Activated CD4-positive, alpha-beta memory T cell treated with anti-CD3 and anti-CD28 coated beads, Interleukin-2, amount 10 ng/mL, durations not matched to agents 7 days and 5 days (primary cell): ENCODE results near the gene KRTAP10-7. TPM values are rescaled to one million over a fixed set of nuclear protein-coding genes. Genes with fewer than 3 reads are reported as not detected.
"Not testable (repeated sequence)": the region's sequence is repeated elsewhere in the genome, so short reads cannot be mapped to it uniquely, and the experiment has no call there.

ENCODE experiments used
- CTCF ChIA-PET: fragments of 350-600 bp; sonication (Branson Sonifier 250); formaldehyde crosslinking; loops from one replicate; lab custom pipeline; 2021; ENCODE audit warnings: antibody characterized with exemption, inconsistent platforms; lab: Charles Lee
- POLR2A ChIA-PET: fragments of 350-600 bp; sonication (Branson Sonifier 250); formaldehyde crosslinking; loops from one replicate; lab custom pipeline; 2021; ENCODE audit warnings: antibody characterized with exemption; lab: Charles Lee
- DNase-seq: peaks from one replicate; pipeline ENCODE4 v3.0.0-alpha.2; 2020
- H3K27ac Mint-ChIP-seq: one replicate; pipeline ENCODE4 v1.8.0; 2021; ENCODE audit warnings: mild to moderate bottlenecking, mixed read lengths
- H3K27me3 Mint-ChIP-seq: one replicate; pipeline ENCODE4 v1.8.0; 2021; ENCODE audit warnings: mixed read lengths
- H3K36me3 Mint-ChIP-seq: one replicate; pipeline ENCODE4 v1.8.0; 2021; ENCODE audit warnings: low read depth, mixed read lengths
- H3K4me1 Mint-ChIP-seq: one replicate; pipeline ENCODE4 v1.8.0; 2021; ENCODE audit warnings: mixed read lengths
- H3K4me3 Mint-ChIP-seq: one replicate; pipeline ENCODE4 v1.8.0; 2021; ENCODE audit warnings: mild to moderate bottlenecking, mixed read lengths
- H3K9me3 Mint-ChIP-seq: one replicate; pipeline ENCODE4 v1.8.0; 2021; ENCODE audit warnings: mixed read lengths
- total RNA-seq, 2 experiments: library from RNA; stranded (reverse); gene quantifications; one replicate each; pipeline ENCODE4 v1.2.3, GENCODE V29; 2021

KRTAP10-7 gene
- total RNA-seq, 2 experiments from 2014 or later, result not detected

GRCh38 chr21:44599264-44600029, 950 bp upstream of the KRTAP10-7 start:
- no peak for DNase-seq
- Mint-ChIP-seq H3K4me3 (no peak overlapping the region), H3K9me3 (no peaks in the 10 kb centered on the region), H3K36me3 (no peaks in the 10 kb centered on the region), H3K27me3 (peaks cover 15% of the 10 kb centered on the region), H3K27ac (no peak overlapping the region), H3K4me1 (no peaks in the 10 kb centered on the region)
- ChIA-PET POLR2A (no interaction called here), CTCF (no interaction called here)

GRCh38 chr21:44601091-44601490, 694 bp downstream of the KRTAP10-7 start:
- H3K4me1 Mint-ChIP-seq, H3K27ac Mint-ChIP-seq, H3K36me3 Mint-ChIP-seq, H3K4me3 Mint-ChIP-seq, H3K9me3 Mint-ChIP-seq, DNase-seq, CTCF ChIA-PET, POLR2A ChIA-PET: not testable (repeated sequence)
- H3K27me3 Mint-ChIP-seq, result peaks cover 27% of the 10 kb centered on the region

GRCh38 chr21:44601596-44602462, 1.4 kb downstream of the KRTAP10-7 start:
- H3K27ac Mint-ChIP-seq, result no peak overlapping the region
- CTCF ChIA-PET, result no interaction called here

GRCh38 chr21:44602463-44602850, 2.1 kb downstream of the KRTAP10-7 start:
- no peak overlapping the region for H3K4me3 Mint-ChIP-seq
- no peak overlapping the region for H3K27ac Mint-ChIP-seq
- H3K9me3 Mint-ChIP-seq, result peaks cover 4% of the 10 kb centered on the region
- DNase-seq, result no peak
- peaks cover 31% of the 10 kb centered on the region for H3K27me3 Mint-ChIP-seq
- no peaks in the 10 kb centered on the region for H3K4me1 Mint-ChIP-seq
- ChIA-PET CTCF (no interaction called here), POLR2A (no interaction called here)
- H3K36me3 Mint-ChIP-seq, result no peaks in the 10 kb centered on the region

More at GRCh38 chr21:44601596-44602462, 1.4 kb downstream of the KRTAP10-7 start:
- H3K36me3 Mint-ChIP-seq, result no peaks in the 10 kb centered on the region
- peaks cover 4% of the 10 kb centered on the region for H3K9me3 Mint-ChIP-seq
- no peak for DNase-seq
- no peak overlapping the region for H3K4me3 Mint-ChIP-seq
- H3K4me1 Mint-ChIP-seq, result no peaks in the 10 kb centered on the region
- POLR2A ChIA-PET, result no interaction called here
- H3K27me3 Mint-ChIP-seq, result peaks cover 31% of the 10 kb centered on the region

GRCh38 chr21:44603109-44603875, 2.9 kb downstream of the KRTAP10-7 start:
- no peak for DNase-seq
- ChIA-PET POLR2A (no interaction called here), CTCF (no interaction called here)
- H3K9me3 Mint-ChIP-seq, result peaks cover 4% of the 10 kb centered on the region
- H3K27me3 Mint-ChIP-seq, result peaks cover 24% of the 10 kb centered on the region
- H3K27ac Mint-ChIP-seq, result no peak overlapping the region
- H3K36me3 Mint-ChIP-seq, result no peaks in the 10 kb centered on the region
- H3K4me1 Mint-ChIP-seq, result no peaks in the 10 kb centered on the region
- H3K4me3 Mint-ChIP-seq, result no peak overlapping the region

- H3K27ac Mint-ChIP-seq, result no peak overlapping the region
- no peaks in the 10 kb centered on the region for H3K4me1 Mint-ChIP-seq
- H3K4me3 Mint-ChIP-seq, result no peak overlapping the region
- POLR2A ChIA-PET, result no interaction called here
- peaks cover 1% of the 10 kb centered on the region for H3K36me3 Mint-ChIP-seq
- H3K9me3 Mint-ChIP-seq, result peaks cover 6% of the 10 kb centered on the region
- CTCF ChIA-PET, result no interaction called here
- no peak for DNase-seq
- peaks cover 22% of the 10 kb centered on the region for H3K27me3 Mint-ChIP-seq
These were observed 3.5 kb downstream of the KRTAP10-7 start for GRCh38 chr21:44603911-44604310.

GRCh38 chr21:44606495-44606894, 6.1 kb downstream of the KRTAP10-7 start:
- CTCF ChIA-PET, result no interaction called here
- DNase-seq, result no peak
- H3K27ac Mint-ChIP-seq, result no peak overlapping the region
- no peak overlapping the region for H3K4me3 Mint-ChIP-seq
- H3K36me3 Mint-ChIP-seq, result peaks cover 10% of the 10 kb centered on the region
- POLR2A ChIA-PET, result no interaction called here
- H3K4me1 Mint-ChIP-seq, result no peaks in the 10 kb centered on the region
- H3K9me3 Mint-ChIP-seq, result peaks cover 28% of the 10 kb centered on the region
- peaks cover 29% of the 10 kb centered on the region for H3K27me3 Mint-ChIP-seq

- Mint-ChIP-seq H3K36me3 (peaks cover 10% of the 10 kb centered on the region), H3K9me3 (peaks cover 36% of the 10 kb centered on the region), H3K27me3 (peaks cover 29% of the 10 kb centered on the region), H3K4me3 (no peak overlapping the region), H3K4me1 (no peaks in the 10 kb centered on the region), H3K27ac (no peak overlapping the region)
- ChIA-PET POLR2A (interaction anchor here (1.8 kb wide), 1 partner anchor 10 kb away, joined by 4 read pairs; no protein-coding TSS in a partner anchor), CTCF (no interaction called here)
- no peak for DNase-seq
These were observed 8.8 kb downstream of the KRTAP10-7 start for GRCh38 chr21:44609193-44609592.

GRCh38 chr21:44610157-44610843, 9.9 kb downstream of the KRTAP10-7 start:
- H3K9me3 Mint-ChIP-seq, result peaks cover 36% of the 10 kb centered on the region
- POLR2A ChIA-PET, result interaction anchor here (1.8 kb wide), 1 partner anchor 9 kb away, joined by 4 read pairs; no protein-coding TSS in a partner anchor
- H3K4me3 Mint-ChIP-seq, H3K4me1 Mint-ChIP-seq, DNase-seq, H3K27ac Mint-ChIP-seq, CTCF ChIA-PET: not testable (repeated sequence)
- peaks cover 10% of the 10 kb centered on the region for H3K36me3 Mint-ChIP-seq
- peaks cover 18% of the 10 kb centered on the region for H3K27me3 Mint-ChIP-seq

- peaks cover 9% of the 10 kb centered on the region for H3K27me3 Mint-ChIP-seq
These were observed 11.2 kb downstream of the KRTAP10-7 start for GRCh38 chr21:44611551-44611950.

GRCh38 chr21:44612029-44612486, 11.7 kb downstream of the KRTAP10-7 start, which contains the start of gene KRTAP10-8:
Gene KRTAP10-8, plus strand, starts transcription at chr21:44612079. Its CDS starts 22 bp downstream, at chr21:44612101.
- no peak within 1 kb of the TSS for H3K27ac Mint-ChIP-seq
- H3K27me3 Mint-ChIP-seq, result peaks cover 8% of the 10 kb centered on the region
- H3K4me3 Mint-ChIP-seq, result no peak within 1 kb of the TSS
- peaks cover 32% of the 10 kb centered on the region for H3K9me3 Mint-ChIP-seq
- POLR2A ChIA-PET, result no interaction called here
- H3K36me3 Mint-ChIP-seq, result peaks cover 10% of the 10 kb centered on the region
- CTCF ChIA-PET, result no interaction called here
- no peak for DNase-seq
- peaks cover 8% of the 10 kb centered on the region for H3K4me1 Mint-ChIP-seq

More at GRCh38 chr21:44611551-44611950, 11.2 kb downstream of the KRTAP10-7 start:
- peaks cover 34% of the 10 kb centered on the region for H3K9me3 Mint-ChIP-seq
- ChIA-PET POLR2A (no interaction called here), CTCF (no interaction called here)
- peaks cover 6% of the 10 kb centered on the region for H3K4me1 Mint-ChIP-seq
- DNase-seq, result no peak
- H3K4me3 Mint-ChIP-seq, result no peak overlapping the region
- no peak overlapping the region for H3K27ac Mint-ChIP-seq
- peaks cover 10% of the 10 kb centered on the region for H3K36me3 Mint-ChIP-seq

GRCh38 chr21:44612669-44613229, 12.4 kb downstream of the KRTAP10-7 start:
- peaks cover 8% of the 10 kb centered on the region for H3K27me3 Mint-ChIP-seq
- ChIA-PET CTCF (no interaction called here), POLR2A (no interaction called here)
- peaks cover 13% of the 10 kb centered on the region for H3K36me3 Mint-ChIP-seq
- H3K27ac Mint-ChIP-seq, result no peak overlapping the region
- peaks cover 32% of the 10 kb centered on the region for H3K9me3 Mint-ChIP-seq
- H3K4me3 Mint-ChIP-seq, result no peak overlapping the region
- peaks cover 8% of the 10 kb centered on the region for H3K4me1 Mint-ChIP-seq
- no peak for DNase-seq
